Trophoblast cell (in vitro differentiated cells and primary cell): ENCODE results near the gene ASIP.
"Not testable (repeated sequence)": the region's sequence is repeated elsewhere in the genome, so short reads cannot be mapped to it uniquely, and the experiment has no call there.

Experiments used
- DNase-seq, 2 donors: peaks; one replicate each; pipeline ENCODE4 v3.0.0-alpha.2; 2016
- H2AFZ ChIP-seq: 2 replicates; pipeline ENCODE4 v1.6.1; 2013; ENCODE audit warnings: low read length, moderate library complexity, mild to moderate bottlenecking; ENCODE audit not compliant: insufficient read depth, poor library complexity
- H2AK5ac ChIP-seq: 2 replicates; pipeline ENCODE4 v1.6.1; 2013; ENCODE audit warnings: mild to moderate bottlenecking, low read length
- H2BK120ac ChIP-seq: 2 replicates; pipeline ENCODE4 v1.6.1; 2013; ENCODE audit warnings: low read length, mild to moderate bottlenecking, moderate library complexity; ENCODE audit not compliant: insufficient read depth, poor library complexity
- H2BK12ac ChIP-seq: 2 replicates; pipeline ENCODE4 v1.6.1; 2013; ENCODE audit warnings: mild to moderate bottlenecking, low read length, moderate library complexity
- H2BK5ac ChIP-seq: 2 replicates; pipeline ENCODE4 v1.6.1; 2013; ENCODE audit warnings: low read length, low read depth, moderate library complexity, mild to moderate bottlenecking; ENCODE audit not compliant: poor library complexity
- H3K14ac ChIP-seq: 2 replicates; pipeline ENCODE4 v1.6.1; 2013; ENCODE audit warnings: mild to moderate bottlenecking, low read length
- H3K18ac ChIP-seq: 2 replicates; pipeline ENCODE4 v1.6.1; 2013; ENCODE audit warnings: mild to moderate bottlenecking, low read length
- H3K23ac ChIP-seq: 2 replicates; pipeline ENCODE4 v1.6.1; 2013; ENCODE audit warnings: low read length
- H3K27ac ChIP-seq: 2 replicates; pipeline ENCODE4 v1.5.1; 2013; ENCODE audit warnings: low read depth, mild to moderate bottlenecking, inconsistent platforms, low read length, moderate library complexity
- H3K27me3 ChIP-seq: 2 replicates; pipeline ENCODE4 v1.6.1; 2013; ENCODE audit warnings: inconsistent platforms, mild to moderate bottlenecking, low read length, moderate library complexity; ENCODE audit not compliant: insufficient read depth
- H3K36me3 ChIP-seq, 2 experiments: 1 replicate in 1 of 2; 2 replicates in 1 of 2; pipeline ENCODE4 v1.6.1; 2013; ENCODE audit warnings: low read length in 2 of 2, mild to moderate bottlenecking in 2 of 2, moderate library complexity in 1 of 2; ENCODE audit not compliant: insufficient read depth in 2 of 2, control insufficient read depth in 1 of 2
- H3K4ac ChIP-seq: 2 replicates; pipeline ENCODE4 v1.6.1; 2013; ENCODE audit warnings: low read depth, mild to moderate bottlenecking, low read length, moderate library complexity
- H3K4me1 ChIP-seq, 2 experiments: 1 replicate in 1 of 2; 2 replicates in 1 of 2; pipeline ENCODE4 v1.6.1; 2013; ENCODE audit warnings: low read length in 2 of 2, mild to moderate bottlenecking in 2 of 2, moderate library complexity in 1 of 2; ENCODE audit not compliant: insufficient read depth in 2 of 2, control insufficient read depth in 1 of 2
- H3K4me2 ChIP-seq: 2 replicates; pipeline ENCODE4 v1.6.1; 2013; ENCODE audit warnings: inconsistent platforms, mild to moderate bottlenecking, low read length, moderate library complexity
- H3K4me3 ChIP-seq: 2 replicates; pipeline ENCODE4 v1.5.1; 2013; ENCODE audit warnings: mild to moderate bottlenecking, low read depth, low read length, inconsistent platforms
- H3K79me1 ChIP-seq: one replicate; pipeline ENCODE4 v1.6.1; 2013; ENCODE audit warnings: low read length
- H3K79me2 ChIP-seq: 2 replicates; pipeline ENCODE4 v1.6.1; 2013; ENCODE audit warnings: low read length, mild to moderate bottlenecking; ENCODE audit not compliant: control insufficient read depth, insufficient read depth, poor library complexity
- H3K9ac ChIP-seq: 2 replicates; pipeline ENCODE4 v1.6.1; 2013; ENCODE audit warnings: mild to moderate bottlenecking, low read length
- H3K9me3 ChIP-seq: 2 replicates; pipeline ENCODE4 v1.6.1; 2013; ENCODE audit warnings: low read depth, mild to moderate bottlenecking, control low read depth, inconsistent platforms, low read length; ENCODE audit not compliant: insufficient read depth
- H4K12ac ChIP-seq: 2 replicates; pipeline ENCODE4 v1.6.1; 2013; ENCODE audit warnings: low read depth, mild to moderate bottlenecking, low read length, moderate library complexity
- H4K8ac ChIP-seq: 2 replicates; pipeline ENCODE4 v1.6.1; 2013; ENCODE audit warnings: low read depth, mild to moderate bottlenecking, low read length, moderate library complexity
- H4K91ac ChIP-seq: one replicate; pipeline ENCODE4 v1.6.1; 2013; ENCODE audit warnings: low read depth, mild to moderate bottlenecking, low read length, moderate library complexity
- WGBS: extraction: QIAGEN DNeasy Blood & Tissue Kit; methylation state at CpG from one replicate; pipeline ENCODE4 v1.1.7; 2013; ENCODE audit warnings: missing lambda C conversion rate; ENCODE audit not compliant: insufficient read length, insufficient coverage; ENCODE audit errors: extremely low coverage; 5-methylcytosine and 5-hydroxymethylcytosine counted together

Gene ASIP

DNA sequence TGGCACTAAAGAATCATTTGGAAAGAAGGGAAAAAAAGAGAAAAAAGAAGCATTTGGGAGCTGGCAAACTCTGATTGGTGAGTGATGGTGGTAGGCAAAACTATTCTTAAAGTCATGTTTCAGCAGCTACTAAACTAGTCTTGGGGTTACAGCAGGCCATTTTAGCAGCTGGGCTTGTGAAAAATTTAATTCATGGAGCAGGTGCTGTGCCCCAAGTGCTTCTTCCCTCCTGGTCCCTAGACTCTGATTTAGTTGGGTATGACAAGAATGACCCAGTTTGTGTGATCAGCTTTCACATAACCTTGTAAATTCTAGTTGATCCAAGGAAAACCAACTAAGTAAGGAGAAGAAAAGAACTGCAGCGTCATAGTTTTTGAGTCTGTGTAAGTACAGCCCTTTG, 1.1 kb upstream of the ASIP start:
- no peaks in the 10 kb centered on the region for H3K4me1 ChIP-seq
- no peak for DNase-seq
- H4K12ac ChIP-seq = no peak overlapping the region
- H3K36me3 ChIP-seq = no peaks in the 10 kb centered on the region
- WGBS = no CpG with 5 or more reads among the region's 1 CpG
- H3K9ac ChIP-seq = no peak overlapping the region
- no peaks in the 10 kb centered on the region for H3K27me3 ChIP-seq
- H2AK5ac ChIP-seq = no peak overlapping the region
- H3K9me3 ChIP-seq = peaks cover 1% of the 10 kb centered on the region
- H3K4me3 ChIP-seq = no peak overlapping the region
- H2BK5ac ChIP-seq = no peak overlapping the region
- H3K18ac ChIP-seq = no peak overlapping the region
- no peak overlapping the region for H2AFZ ChIP-seq
- no peak overlapping the region for H2BK12ac ChIP-seq
- H3K79me1 ChIP-seq = no peaks in the 10 kb centered on the region
- no peaks in the 10 kb centered on the region for H3K79me2 ChIP-seq
- H2BK120ac ChIP-seq = no peak overlapping the region
- H3K14ac ChIP-seq = no peak overlapping the region
- H4K91ac ChIP-seq = no peak overlapping the region
- no peak overlapping the region for H3K27ac ChIP-seq
- no peak overlapping the region for H4K8ac ChIP-seq
- H3K4me2 ChIP-seq = no peak overlapping the region
- no peak overlapping the region for H3K23ac ChIP-seq
- no peak overlapping the region for H3K4ac ChIP-seq

- H3K79me1 ChIP-seq, H3K18ac ChIP-seq, H4K8ac ChIP-seq, H3K79me2 ChIP-seq, H4K12ac ChIP-seq, H3K4me3 ChIP-seq, H3K27ac ChIP-seq, H2BK5ac ChIP-seq, H3K4me2 ChIP-seq, H3K9ac ChIP-seq, H2AFZ ChIP-seq, DNase-seq, H3K14ac ChIP-seq, H4K91ac ChIP-seq, H3K9me3 ChIP-seq, H3K23ac ChIP-seq, H2BK120ac ChIP-seq, H2AK5ac ChIP-seq, H3K4me1 ChIP-seq, H3K4ac ChIP-seq, H3K27me3 ChIP-seq, H2BK12ac ChIP-seq, H3K36me3 ChIP-seq: not testable (repeated sequence)
- no CpG with 5 or more reads among the region's 4 CpGs for WGBS
These were observed 792 bp downstream of the ASIP start for GRCh38 chr20:34242015-34242414.

DNA sequence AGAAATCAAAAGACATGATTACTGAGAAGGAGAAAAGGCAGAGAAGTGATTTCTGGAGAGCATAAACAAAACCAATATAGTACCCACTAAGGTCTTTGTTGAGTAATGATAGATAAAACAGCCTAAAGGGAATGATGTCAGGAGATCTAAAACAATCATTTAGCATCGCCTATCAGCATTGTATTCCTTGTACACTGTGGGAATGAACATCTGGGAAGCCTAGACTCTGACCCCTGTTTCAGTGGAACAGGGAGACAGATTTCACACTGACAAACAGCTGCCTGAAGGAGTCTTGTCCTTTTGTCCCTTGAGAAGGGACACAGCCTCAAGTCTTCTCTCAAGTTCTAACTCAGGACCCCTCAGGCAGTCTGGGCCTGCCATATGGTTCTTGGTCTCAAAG, 1.7 kb downstream of the ASIP start:
- WGBS = no CpG with 5 or more reads among the region's 1 CpG
- no peak overlapping the region for H3K14ac ChIP-seq
- no peak overlapping the region for H2BK12ac ChIP-seq
- no peak overlapping the region for H2BK5ac ChIP-seq
- H3K18ac ChIP-seq = no peak overlapping the region
- no peak overlapping the region for H4K91ac ChIP-seq
- H3K4me1 ChIP-seq = no peaks in the 10 kb centered on the region
- H3K79me1 ChIP-seq = no peaks in the 10 kb centered on the region
- no peaks in the 10 kb centered on the region for H3K27me3 ChIP-seq
- no peak overlapping the region for H3K23ac ChIP-seq
- H3K4ac ChIP-seq = no peak overlapping the region
- no peak overlapping the region for H2AK5ac ChIP-seq
- no peak overlapping the region for H4K8ac ChIP-seq
- no peak overlapping the region for H3K4me2 ChIP-seq
- H3K9me3 ChIP-seq = no peaks in the 10 kb centered on the region
- H2AFZ ChIP-seq = no peak overlapping the region
- H3K27ac ChIP-seq = no peak overlapping the region
- no peak for DNase-seq
- H3K4me3 ChIP-seq = no peak overlapping the region
- H2BK120ac ChIP-seq = no peak overlapping the region
- no peak overlapping the region for H4K12ac ChIP-seq
- H3K9ac ChIP-seq = no peak overlapping the region
- H3K36me3 ChIP-seq = no peaks in the 10 kb centered on the region
- no peaks in the 10 kb centered on the region for H3K79me2 ChIP-seq

DNA sequence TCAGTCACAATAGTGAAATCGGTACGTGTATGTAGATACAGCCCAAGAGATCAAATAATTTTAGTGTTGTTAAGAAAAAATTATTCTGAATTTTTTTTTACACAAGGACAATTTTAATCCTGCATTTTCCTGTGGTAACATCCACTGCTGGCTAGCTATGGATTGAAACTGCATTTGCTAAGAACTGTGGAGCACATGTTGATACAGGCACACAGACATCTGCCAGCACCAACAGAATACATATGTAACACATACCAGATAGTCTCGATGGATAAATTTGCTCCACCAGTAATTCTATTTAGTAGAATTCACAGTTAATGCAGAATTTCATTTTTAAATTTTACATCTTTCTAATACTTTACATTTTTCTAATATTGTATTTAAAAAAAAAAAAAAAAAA, 2.2 kb downstream of the ASIP start:
- Histone ChIP-seq H3K9ac (no peak overlapping the region), H4K91ac (no peak overlapping the region), H2BK5ac (no peak overlapping the region), H3K18ac (no peak overlapping the region), H3K79me1 (no peaks in the 10 kb centered on the region), H3K79me2 (no peaks in the 10 kb centered on the region), H3K27me3 (no peaks in the 10 kb centered on the region), H3K23ac (no peak overlapping the region), H4K8ac (no peak overlapping the region), H2BK12ac (no peak overlapping the region), H3K14ac (no peak overlapping the region), H3K4ac (no peak overlapping the region), H2AFZ (no peak overlapping the region), H2BK120ac (no peak overlapping the region), H4K12ac (no peak overlapping the region), H3K4me2 (no peak overlapping the region), H3K36me3 (no peaks in the 10 kb centered on the region), H3K27ac (no peak overlapping the region), H3K9me3 (no peaks in the 10 kb centered on the region), H2AK5ac (no peak overlapping the region), H3K4me3 (no peak overlapping the region), H3K4me1 (no peaks in the 10 kb centered on the region)
- no CpG with 5 or more reads among the region's 3 CpGs for WGBS
- no peak for DNase-seq
